ENCODE data around the gene DBN1. TPM values are rescaled to one million over a fixed set of nuclear protein-coding genes. Genes with fewer than 3 reads are reported as not detected.
A peak's percentile ranks its signal among the peaks of the same experiment; 100 is the strongest.

DBN1 gene
- total and polyA plus RNA-seq, 9 of the 15 experiments (the other 6 are each of a cell fraction or from before 2014, with no cell fraction given): 0.25 to 87.2 (median 27.9) TPM

DNA sequence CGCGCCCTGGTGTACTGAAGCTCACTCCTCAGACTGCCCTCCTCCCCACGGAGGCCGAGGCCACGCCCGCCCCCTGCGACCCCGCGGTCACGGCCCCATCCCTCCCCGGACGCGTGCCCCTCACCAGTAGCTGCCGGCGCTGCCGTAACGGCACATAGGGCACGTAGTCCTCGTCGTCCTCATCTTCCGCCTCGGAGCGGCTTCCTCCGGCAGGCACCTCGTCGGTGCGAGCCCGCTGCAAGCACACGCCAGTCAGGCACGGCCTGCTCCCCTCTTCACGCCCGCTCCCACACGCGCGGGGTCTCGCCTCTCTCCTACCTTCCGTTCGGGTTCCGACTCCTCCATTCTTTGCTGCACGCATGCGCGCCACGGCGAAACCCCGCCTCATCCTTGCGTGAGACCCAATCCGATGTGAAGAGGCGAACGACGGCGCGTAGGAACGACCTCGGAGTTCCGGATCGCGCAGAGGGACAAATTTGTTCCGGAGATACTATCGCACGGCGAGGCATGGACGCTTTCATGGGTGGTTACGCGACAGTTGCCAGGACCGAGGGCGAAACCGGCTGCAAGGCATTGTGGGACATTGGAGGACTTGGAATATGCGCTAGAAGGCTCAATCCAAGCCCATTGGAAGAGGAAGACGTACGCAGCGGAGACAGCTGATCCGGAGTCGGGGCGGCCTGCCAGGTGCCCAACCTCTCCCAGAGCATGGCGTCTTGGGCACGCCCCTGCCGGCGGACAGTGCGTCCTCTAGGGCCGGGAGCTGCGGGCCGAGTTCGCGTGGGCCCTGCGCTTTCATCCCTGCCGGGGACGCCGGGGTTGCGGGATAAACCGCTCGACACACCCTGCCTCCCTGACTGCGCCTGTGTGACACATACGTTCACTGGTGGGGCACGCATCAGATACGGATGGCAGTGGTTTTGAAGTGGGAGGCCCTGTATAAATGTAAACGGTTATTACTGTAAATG lies 43.5 kb upstream of the DBN1 start, which contains the start of gene DDX41 (continued):
- no peak; the same call in 1 of the 2 replicates for TF ChIP-seq STAT6 (CRISPR knock-in tag; IDR thresholded peaks at IDR 0.05)
- TF ChIP-seq NFYB (IDR thresholded peaks at IDR 0.05; ENCODE audit: extremely low read depth, insufficient read length): peak; percentile 16
- no peak for TF ChIP-seq MTF1 (CRISPR knock-in tag; IDR thresholded peaks at IDR 0.05; ENCODE audit: borderline replicate concordance)
- peak; percentile 37; the same call in 1 of the 2 replicates for TF ChIP-seq ZZZ3 (IDR thresholded peaks at IDR 0.05)
- TF ChIP-seq, protein P1, sequence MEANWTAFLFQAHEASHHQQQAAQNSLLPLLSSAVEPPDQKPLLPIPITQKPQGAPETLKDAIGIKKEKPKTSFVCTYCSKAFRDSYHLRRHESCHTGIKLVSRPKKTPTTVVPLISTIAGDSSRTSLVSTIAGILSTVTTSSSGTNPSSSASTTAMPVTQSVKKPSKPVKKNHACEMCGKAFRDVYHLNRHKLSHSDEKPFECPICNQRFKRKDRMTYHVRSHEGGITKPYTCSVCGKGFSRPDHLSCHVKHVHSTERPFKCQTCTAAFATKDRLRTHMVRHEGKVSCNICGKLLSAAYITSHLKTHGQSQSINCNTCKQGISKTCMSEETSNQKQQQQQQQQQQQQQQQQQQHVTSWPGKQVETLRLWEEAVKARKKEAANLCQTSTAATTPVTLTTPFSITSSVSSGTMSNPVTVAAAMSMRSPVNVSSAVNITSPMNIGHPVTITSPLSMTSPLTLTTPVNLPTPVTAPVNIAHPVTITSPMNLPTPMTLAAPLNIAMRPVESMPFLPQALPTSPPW (CRISPR knock-in tag; IDR thresholded peaks at IDR 0.05): peak; percentile 59; the same call in 1 of the 2 replicates
- no peak for TF ChIP-seq TAF15 (IDR thresholded peaks at IDR 0.05; ENCODE audit: low read depth, low read length)
- peak; percentile 98 for TF ChIP-seq CXXC5 (CRISPR knock-in tag; IDR thresholded peaks at IDR 0.05)
- TF ChIP-seq HMGN3 (IDR thresholded peaks at IDR 0.05; ENCODE audit: borderline replicate concordance, extremely low read depth, insufficient read length, low read depth, low read length): no peak
- TF ChIP-seq, protein P2, sequence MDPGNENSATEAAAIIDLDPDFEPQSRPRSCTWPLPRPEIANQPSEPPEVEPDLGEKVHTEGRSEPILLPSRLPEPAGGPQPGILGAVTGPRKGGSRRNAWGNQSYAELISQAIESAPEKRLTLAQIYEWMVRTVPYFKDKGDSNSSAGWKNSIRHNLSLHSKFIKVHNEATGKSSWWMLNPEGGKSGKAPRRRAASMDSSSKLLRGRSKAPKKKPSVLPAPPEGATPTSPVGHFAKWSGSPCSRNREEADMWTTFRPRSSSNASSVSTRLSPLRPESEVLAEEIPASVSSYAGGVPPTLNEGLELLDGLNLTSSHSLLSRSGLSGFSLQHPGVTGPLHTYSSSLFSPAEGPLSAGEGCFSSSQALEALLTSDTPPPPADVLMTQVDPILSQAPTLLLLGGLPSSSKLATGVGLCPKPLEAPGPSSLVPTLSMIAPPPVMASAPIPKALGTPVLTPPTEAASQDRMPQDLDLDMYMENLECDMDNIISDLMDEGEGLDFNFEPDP (CRISPR knock-in tag; IDR thresholded peaks at IDR 0.05): no peak
- peak; percentile 14; the same call in 1 of the 2 replicates for TF ChIP-seq ZNF24 (IDR thresholded peaks at IDR 0.05)
- TF ChIP-seq, protein P3, sequence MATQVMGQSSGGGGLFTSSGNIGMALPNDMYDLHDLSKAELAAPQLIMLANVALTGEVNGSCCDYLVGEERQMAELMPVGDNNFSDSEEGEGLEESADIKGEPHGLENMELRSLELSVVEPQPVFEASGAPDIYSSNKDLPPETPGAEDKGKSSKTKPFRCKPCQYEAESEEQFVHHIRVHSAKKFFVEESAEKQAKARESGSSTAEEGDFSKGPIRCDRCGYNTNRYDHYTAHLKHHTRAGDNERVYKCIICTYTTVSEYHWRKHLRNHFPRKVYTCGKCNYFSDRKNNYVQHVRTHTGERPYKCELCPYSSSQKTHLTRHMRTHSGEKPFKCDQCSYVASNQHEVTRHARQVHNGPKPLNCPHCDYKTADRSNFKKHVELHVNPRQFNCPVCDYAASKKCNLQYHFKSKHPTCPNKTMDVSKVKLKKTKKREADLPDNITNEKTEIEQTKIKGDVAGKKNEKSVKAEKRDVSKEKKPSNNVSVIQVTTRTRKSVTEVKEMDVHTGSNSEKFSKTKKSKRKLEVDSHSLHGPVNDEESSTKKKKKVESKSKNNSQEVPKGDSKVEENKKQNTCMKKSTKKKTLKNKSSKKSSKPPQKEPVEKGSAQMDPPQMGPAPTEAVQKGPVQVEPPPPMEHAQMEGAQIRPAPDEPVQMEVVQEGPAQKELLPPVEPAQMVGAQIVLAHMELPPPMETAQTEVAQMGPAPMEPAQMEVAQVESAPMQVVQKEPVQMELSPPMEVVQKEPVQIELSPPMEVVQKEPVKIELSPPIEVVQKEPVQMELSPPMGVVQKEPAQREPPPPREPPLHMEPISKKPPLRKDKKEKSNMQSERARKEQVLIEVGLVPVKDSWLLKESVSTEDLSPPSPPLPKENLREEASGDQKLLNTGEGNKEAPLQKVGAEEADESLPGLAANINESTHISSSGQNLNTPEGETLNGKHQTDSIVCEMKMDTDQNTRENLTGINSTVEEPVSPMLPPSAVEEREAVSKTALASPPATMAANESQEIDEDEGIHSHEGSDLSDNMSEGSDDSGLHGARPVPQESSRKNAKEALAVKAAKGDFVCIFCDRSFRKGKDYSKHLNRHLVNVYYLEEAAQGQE (IDR thresholded peaks at IDR 0.05; ENCODE audit: borderline replicate concordance): no peak
- TF ChIP-seq, protein P3 (CRISPR knock-in tag; IDR thresholded peaks at IDR 0.05; ENCODE audit: low read depth): 0 out of 2 replicates have a peak, but pooled peaks have one; percentile 29

Measured in K562 (cell line).